Activated T-helper 17 cell treated with anti-CD3 and anti-CD28 coated beads, Interleukin-2, amount 50 U/mL, for 72 hours (primary cell): ENCODE results near the gene TENM4. TPM values are rescaled to one million over a fixed set of nuclear protein-coding genes. Genes with fewer than 3 reads are reported as not detected.

Source experiments
- ATAC-seq: fragments of 150-1000 bp; cut with Tn5 transposase; replicated peaks from 2 replicates; pipeline ENCODE4 v1.10.0; 2021; ENCODE audit warnings: mild to moderate bottlenecking, moderate library complexity
- H3K27ac Mint-ChIP-seq: one replicate; pipeline ENCODE4 v1.8.0; 2022; ENCODE audit warnings: mixed read lengths
- H3K27me3 Mint-ChIP-seq: one replicate; pipeline ENCODE4 v1.8.0; 2022; ENCODE audit warnings: mixed read lengths
- H3K36me3 Mint-ChIP-seq: one replicate; pipeline ENCODE4 v1.8.0; 2022; ENCODE audit warnings: low read depth, mild to moderate bottlenecking, mixed read lengths
- H3K4me1 Mint-ChIP-seq: one replicate; pipeline ENCODE4 v1.8.0; 2022; ENCODE audit warnings: mixed read lengths
- H3K4me3 Mint-ChIP-seq: one replicate; pipeline ENCODE4 v1.8.0; 2022; ENCODE audit warnings: mild to moderate bottlenecking, mixed read lengths
- H3K9me3 Mint-ChIP-seq: one replicate; pipeline ENCODE4 v1.8.0; 2022; ENCODE audit warnings: mixed read lengths
- total RNA-seq, 2 donors: library from RNA; stranded (reverse); gene quantifications; one replicate each; pipeline ENCODE4 v1.2.3, GENCODE V29; 2022

Gene TENM4
- total RNA-seq, 2 donors from 2014 or later: 0.15 TPM; not detected in 1

DNA sequence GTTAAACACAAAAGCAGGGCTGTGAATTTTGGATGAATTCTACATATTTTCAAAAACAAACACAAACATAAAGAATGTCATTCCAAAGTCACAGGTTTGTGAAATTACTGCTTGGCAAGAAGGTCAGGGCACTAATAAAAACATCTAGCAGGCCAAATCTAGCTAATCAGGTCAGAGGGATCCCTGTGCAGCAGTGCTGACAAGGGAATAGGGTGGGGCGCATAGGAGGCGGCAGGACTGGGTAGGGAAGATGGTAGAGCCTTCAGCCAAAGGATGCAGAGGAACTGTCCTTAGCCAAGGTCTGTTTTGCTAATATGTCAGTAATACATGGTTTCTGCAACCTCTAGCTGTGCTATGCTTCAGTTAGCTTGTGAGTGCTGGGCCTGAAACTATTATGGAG lies 396.6 kb downstream of the TENM4 start:
- Mint-ChIP-seq H3K4me1 (no peaks in the 10 kb centered on the region), H3K4me3 (no peak overlapping the region), H3K36me3 (no peaks in the 10 kb centered on the region), H3K27ac (no peak overlapping the region), H3K9me3 (no peaks in the 10 kb centered on the region), H3K27me3 (peaks cover 7% of the 10 kb centered on the region)
- ATAC-seq: no peak

DNA sequence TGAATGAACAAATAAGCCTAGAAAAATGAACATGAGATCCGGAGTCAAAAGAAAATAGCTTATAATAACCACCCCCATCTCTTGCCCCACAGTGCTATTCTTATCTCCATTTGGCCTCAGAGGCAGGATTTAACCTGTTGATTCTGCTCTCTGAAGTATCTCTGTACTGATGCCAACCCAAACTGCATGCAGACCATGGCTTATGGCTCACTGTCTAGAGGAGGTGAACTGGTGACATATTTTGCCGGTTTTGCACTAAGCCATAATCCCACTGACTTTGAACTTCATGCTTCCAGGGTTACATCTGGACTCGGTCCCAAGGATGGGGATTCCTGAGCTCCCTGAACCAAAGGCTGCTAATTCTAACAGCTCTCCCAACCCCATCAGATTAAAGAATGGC lies 397.1 kb downstream of the TENM4 start:
- H3K36me3 Mint-ChIP-seq: no peaks in the 10 kb centered on the region
- no peaks in the 10 kb centered on the region for H3K9me3 Mint-ChIP-seq
- no peak for ATAC-seq
- H3K4me1 Mint-ChIP-seq: no peaks in the 10 kb centered on the region
- H3K27me3 Mint-ChIP-seq: peaks cover 7% of the 10 kb centered on the region
- no peak overlapping the region for H3K4me3 Mint-ChIP-seq
- no peak overlapping the region for H3K27ac Mint-ChIP-seq

DNA sequence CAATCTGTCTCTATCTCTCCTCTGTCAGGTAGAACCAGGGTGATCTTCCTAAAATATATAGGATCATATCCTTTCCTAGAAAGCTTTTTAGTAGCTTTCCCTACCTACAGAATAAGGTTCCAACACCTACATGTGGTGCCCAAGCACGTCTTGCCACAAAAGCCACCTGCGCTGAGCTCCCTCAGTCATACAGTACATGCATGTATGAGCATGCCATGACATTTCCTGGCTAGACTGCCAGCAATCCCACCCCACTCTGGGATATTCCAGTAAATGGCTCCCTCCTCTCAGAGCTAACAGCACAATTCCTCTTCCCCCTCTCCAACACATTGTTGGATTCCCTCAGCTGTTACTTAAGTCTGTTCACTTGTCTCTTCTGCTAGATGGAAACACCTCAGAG lies 398.0 kb downstream of the TENM4 start:
- no peaks in the 10 kb centered on the region for H3K9me3 Mint-ChIP-seq
- no peak overlapping the region for H3K27ac Mint-ChIP-seq
- peaks cover 7% of the 10 kb centered on the region for H3K27me3 Mint-ChIP-seq
- ATAC-seq: no peak
- H3K4me1 Mint-ChIP-seq: no peaks in the 10 kb centered on the region
- H3K36me3 Mint-ChIP-seq: no peaks in the 10 kb centered on the region
- H3K4me3 Mint-ChIP-seq: no peak overlapping the region

DNA sequence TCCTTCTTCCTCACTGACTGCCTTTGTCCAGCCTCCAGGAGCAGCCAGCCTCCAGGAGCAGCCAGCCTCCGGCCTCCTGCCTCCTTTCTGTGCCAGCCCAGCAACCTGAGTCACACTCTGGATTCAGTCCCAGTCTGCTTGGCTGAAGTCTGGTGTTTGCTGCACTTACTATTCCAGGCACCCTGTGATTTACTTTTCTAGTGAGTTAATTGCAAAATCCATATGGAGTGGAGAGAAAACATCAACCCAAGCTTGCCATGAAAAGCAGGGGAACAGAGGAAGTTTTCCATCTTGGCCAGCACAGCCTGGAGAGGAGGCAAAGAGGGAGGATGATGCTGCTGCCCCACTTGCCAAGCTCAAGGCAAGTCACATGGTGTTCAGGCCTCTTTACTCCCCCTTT lies 400.5 kb downstream of the TENM4 start:
- peaks cover 8% of the 10 kb centered on the region for H3K27me3 Mint-ChIP-seq
- H3K36me3 Mint-ChIP-seq: no peaks in the 10 kb centered on the region
- no peak overlapping the region for H3K4me3 Mint-ChIP-seq
- ATAC-seq: no peak
- H3K9me3 Mint-ChIP-seq: no peaks in the 10 kb centered on the region
- no peaks in the 10 kb centered on the region for H3K4me1 Mint-ChIP-seq
- no peak overlapping the region for H3K27ac Mint-ChIP-seq

DNA sequence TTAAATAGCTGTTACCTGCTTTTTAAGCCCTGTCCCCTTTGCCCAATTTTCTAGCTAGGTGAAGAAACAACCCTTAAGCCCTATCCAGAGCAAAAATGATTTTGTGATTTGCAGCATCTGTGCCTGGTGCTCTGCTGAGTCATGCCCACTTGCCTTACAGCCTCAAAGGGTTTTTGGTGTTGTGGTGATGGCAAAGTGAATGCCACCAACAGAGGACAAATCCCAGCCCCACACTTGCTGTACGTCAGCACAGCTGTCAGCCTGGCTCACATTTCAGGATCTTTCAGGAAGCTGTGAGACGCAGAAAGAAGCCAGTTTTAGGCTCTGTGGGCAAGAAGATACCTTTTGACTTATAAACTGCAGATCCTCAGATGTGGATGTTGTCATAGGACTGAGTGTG lies 401.7 kb downstream of the TENM4 start:
- Mint-ChIP-seq H3K4me1 (no peaks in the 10 kb centered on the region), H3K4me3 (no peak overlapping the region), H3K36me3 (no peaks in the 10 kb centered on the region), H3K27ac (no peak overlapping the region), H3K9me3 (no peaks in the 10 kb centered on the region), H3K27me3 (peaks cover 8% of the 10 kb centered on the region)
- ATAC-seq: no peak

DNA sequence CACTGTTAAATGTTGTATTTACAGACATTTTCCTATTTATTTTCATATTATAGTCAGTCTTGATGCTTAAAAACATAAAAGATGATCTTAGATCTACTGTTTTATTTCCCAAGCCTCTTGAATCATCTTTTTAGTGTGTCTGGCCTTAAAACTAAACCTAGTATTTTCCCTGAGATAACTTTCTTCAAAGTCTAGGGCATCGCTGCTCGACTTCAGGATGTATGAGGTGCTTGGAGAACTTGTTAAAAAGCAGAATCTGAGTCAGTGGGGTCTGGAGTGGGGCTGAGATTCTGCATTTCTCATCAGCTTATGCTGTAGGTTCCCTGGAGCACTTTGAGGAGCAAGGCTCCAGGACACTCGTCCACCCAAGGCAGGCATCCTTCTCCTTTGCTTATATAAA lies 404.9 kb downstream of the TENM4 start:
- H3K27ac Mint-ChIP-seq: no peak overlapping the region
- H3K27me3 Mint-ChIP-seq: peaks cover 10% of the 10 kb centered on the region
- ATAC-seq: no peak
- H3K9me3 Mint-ChIP-seq: no peaks in the 10 kb centered on the region
- no peaks in the 10 kb centered on the region for H3K36me3 Mint-ChIP-seq
- no peak overlapping the region for H3K4me3 Mint-ChIP-seq
- no peaks in the 10 kb centered on the region for H3K4me1 Mint-ChIP-seq

DNA sequence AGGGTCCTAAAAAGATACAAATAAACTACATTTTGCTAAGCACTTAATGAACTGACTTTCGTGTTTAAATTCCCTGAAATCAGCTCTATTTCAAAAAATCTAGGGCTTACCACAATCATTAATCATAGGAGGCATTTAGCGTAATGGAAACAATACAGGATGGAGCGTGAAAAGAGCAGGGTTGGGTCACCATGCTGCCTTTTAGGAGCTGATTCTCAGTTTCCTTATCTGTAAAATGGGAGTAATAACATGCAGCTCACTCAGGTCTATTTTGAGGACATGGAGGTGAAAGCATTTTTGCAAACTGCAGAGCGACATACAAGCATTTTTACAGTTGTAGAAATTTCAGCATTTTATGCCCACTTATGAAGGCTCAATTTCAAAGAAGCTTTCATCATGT lies 407.0 kb downstream of the TENM4 start:
- no peaks in the 10 kb centered on the region for H3K9me3 Mint-ChIP-seq
- no peak overlapping the region for H3K4me3 Mint-ChIP-seq
- no peak overlapping the region for H3K27ac Mint-ChIP-seq
- no peaks in the 10 kb centered on the region for H3K4me1 Mint-ChIP-seq
- no peaks in the 10 kb centered on the region for H3K36me3 Mint-ChIP-seq
- ATAC-seq: no peak
- H3K27me3 Mint-ChIP-seq: peaks cover 14% of the 10 kb centered on the region

DNA sequence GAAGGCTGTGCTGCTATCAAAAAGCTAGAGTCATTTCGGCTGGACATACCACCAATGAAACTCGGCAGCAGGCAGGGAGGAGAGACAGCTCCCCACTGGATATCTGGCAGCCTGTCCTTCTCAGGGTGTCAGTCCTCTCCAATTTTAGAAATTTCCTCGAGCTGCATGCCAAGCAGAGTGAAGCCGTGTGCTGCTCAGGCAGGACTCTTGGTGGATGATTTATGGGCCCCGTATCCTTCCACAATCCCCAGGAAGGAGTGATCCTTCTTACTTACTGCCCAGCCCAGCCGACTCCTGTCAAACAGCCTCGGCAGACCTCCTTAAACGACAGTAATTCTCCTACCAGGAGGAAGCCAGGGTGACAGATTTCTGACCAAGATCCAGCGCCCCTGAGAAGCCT lies 410.4 kb downstream of the TENM4 start:
- ATAC-seq: no peak
- Mint-ChIP-seq H3K4me1 (peaks cover 5% of the 10 kb centered on the region), H3K9me3 (no peaks in the 10 kb centered on the region), H3K27ac (no peak overlapping the region), H3K27me3 (peaks cover 23% of the 10 kb centered on the region), H3K4me3 (no peak overlapping the region), H3K36me3 (no peaks in the 10 kb centered on the region)

DNA sequence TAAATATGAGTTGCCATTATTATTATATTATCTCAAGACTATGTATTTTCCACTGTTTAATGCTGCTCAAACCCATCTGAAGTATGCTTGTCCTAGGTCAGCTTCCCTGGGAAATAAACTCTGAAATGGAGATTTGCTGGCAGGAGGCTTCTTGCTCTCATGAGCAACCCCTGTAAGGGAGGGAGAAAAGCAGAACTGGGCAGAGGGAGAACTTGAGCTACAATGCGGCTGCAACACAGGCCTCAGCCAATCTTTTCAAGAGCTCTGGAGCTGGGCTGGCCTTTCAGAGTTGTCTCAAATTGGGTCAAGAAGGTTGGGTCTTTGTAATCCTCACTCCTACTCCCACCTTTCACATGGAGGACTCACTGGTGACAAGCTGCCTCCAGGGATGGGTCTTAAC lies 412.6 kb downstream of the TENM4 start:
- Mint-ChIP-seq H3K36me3 (no peaks in the 10 kb centered on the region), H3K27ac (no peak overlapping the region), H3K4me3 (no peak overlapping the region), H3K27me3 (peaks cover 32% of the 10 kb centered on the region), H3K9me3 (no peaks in the 10 kb centered on the region), H3K4me1 (peaks cover 5% of the 10 kb centered on the region)
- no peak for ATAC-seq

DNA sequence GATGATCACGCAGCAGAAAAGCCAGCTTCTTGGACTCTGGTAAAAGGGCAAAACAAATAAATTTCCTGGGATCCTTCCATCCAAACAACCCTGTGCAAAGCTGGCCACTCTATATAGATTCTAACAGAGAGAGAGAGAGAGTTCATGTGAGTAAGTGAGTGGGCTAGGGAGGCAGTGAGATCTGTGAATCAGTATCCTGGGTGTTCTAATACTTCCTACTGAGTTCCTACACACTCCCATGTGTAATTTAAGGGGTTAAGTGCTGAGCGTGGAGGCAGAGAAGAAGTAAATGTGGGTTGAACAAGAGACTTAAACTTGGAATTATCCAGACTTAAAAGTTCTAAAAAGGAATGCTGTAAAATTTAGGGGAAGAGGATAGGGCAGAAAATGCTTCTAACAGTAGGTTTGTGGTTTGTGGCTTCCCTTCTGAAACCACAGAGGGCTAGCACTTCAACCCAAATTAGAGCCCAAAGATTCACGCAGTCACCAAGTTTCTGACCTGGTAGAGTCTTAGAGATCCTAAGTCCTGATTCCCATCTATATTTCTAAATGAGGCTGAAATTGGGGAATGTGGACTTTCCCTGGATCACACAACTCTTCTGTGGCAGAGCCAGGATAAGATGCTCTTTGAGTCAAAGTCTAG lies 413.9 kb downstream of the TENM4 start:
- no peak overlapping the region for H3K27ac Mint-ChIP-seq
- H3K4me1 Mint-ChIP-seq: peaks cover 5% of the 10 kb centered on the region
- no peak overlapping the region for H3K4me3 Mint-ChIP-seq
- ATAC-seq: peak; percentile 53
- H3K9me3 Mint-ChIP-seq: no peaks in the 10 kb centered on the region
- H3K36me3 Mint-ChIP-seq: no peaks in the 10 kb centered on the region
- H3K27me3 Mint-ChIP-seq: peaks cover 36% of the 10 kb centered on the region

DNA sequence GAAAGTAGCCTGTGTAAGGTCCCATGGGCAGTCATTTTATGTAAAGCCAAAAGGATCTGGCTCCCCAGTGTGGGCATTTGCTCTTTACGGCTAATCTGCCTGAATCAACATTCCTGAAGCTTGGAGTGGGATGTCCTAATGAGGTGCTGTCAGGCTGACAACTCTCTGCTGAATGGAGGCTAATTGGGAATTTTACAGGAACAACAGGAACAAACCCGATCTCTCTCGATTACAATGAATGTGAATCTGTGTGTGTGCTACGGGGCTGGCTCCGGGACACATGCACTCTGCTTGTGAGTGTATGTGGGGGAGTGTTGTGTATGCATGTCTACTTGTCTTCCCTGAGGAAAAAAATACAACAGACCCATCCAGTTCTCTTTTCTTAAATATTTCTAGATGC lies 415.2 kb downstream of the TENM4 start:
- H3K9me3 Mint-ChIP-seq: no peaks in the 10 kb centered on the region
- H3K27me3 Mint-ChIP-seq: peaks cover 36% of the 10 kb centered on the region
- ATAC-seq: no peak
- H3K4me1 Mint-ChIP-seq: peaks cover 5% of the 10 kb centered on the region
- H3K27ac Mint-ChIP-seq: no peak overlapping the region
- no peaks in the 10 kb centered on the region for H3K36me3 Mint-ChIP-seq
- no peak overlapping the region for H3K4me3 Mint-ChIP-seq

DNA sequence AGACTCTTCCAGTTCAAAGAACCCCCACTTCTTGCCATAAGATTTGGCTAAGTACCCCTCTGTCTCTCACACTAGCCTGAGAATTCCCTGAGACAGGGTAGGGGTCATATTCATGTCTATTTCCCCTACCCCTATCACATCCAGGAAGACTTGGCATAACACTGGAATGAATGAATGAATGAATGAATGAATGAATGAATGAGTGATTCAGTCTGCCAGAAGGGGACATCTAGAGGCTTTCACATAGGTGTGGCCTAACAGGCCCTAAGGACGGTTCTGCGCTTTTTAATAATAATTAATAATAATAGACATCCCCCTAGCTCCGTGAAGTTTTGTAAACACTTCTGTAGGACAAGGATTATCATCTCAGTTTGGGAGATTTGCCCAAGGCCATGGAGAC lies 415.7 kb downstream of the TENM4 start:
- H3K27me3 Mint-ChIP-seq: peaks cover 35% of the 10 kb centered on the region
- ATAC-seq: no peak
- H3K4me3 Mint-ChIP-seq: no peak overlapping the region
- H3K36me3 Mint-ChIP-seq: no peaks in the 10 kb centered on the region
- no peak overlapping the region for H3K27ac Mint-ChIP-seq
- no peaks in the 10 kb centered on the region for H3K9me3 Mint-ChIP-seq
- H3K4me1 Mint-ChIP-seq: peaks cover 5% of the 10 kb centered on the region

DNA sequence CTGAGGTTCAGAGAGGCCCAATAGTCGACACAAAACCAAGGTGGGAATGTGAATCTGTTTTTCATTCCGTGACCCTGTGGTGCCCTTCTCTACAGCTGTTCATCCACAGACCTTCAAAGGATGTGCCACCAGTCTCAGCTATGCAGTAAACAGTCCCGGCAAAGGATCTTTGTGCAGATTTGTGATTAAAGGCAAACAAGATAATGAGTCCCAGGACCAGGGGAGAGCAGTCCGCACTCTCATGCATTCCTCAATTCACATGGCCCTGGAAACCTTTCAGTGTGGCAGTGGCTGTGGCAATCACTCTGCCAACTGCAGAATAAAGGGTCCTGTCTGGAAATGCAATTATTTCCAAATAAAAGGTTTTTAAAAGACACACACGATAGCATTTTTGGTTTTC lies 418.6 kb downstream of the TENM4 start:
- Mint-ChIP-seq H3K9me3 (no peaks in the 10 kb centered on the region), H3K27ac (no peak overlapping the region), H3K27me3 (peaks cover 29% of the 10 kb centered on the region), H3K4me3 (no peak overlapping the region), H3K36me3 (no peaks in the 10 kb centered on the region), H3K4me1 (peaks cover 5% of the 10 kb centered on the region)
- no peak for ATAC-seq

DNA sequence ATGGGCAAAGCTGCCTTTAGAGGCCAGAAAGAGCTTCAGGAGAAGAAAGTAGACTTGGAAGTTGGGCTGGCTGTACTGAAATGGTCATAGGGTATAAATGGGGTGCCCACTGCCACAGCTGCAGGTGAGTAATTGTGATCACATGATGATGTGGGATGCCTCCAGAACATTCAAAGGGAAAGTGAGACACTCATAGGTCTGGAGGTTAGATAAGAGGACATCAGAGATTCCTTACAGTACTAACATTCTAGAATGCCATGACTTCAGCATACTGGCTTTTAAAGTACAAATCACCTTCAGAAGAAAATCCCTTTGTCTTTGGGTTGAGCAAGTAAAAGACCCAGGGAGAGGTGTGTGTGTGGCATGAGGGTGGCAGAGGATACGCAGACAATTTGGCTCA lies 419.2 kb downstream of the TENM4 start:
- H3K9me3 Mint-ChIP-seq: no peaks in the 10 kb centered on the region
- H3K27me3 Mint-ChIP-seq: peaks cover 33% of the 10 kb centered on the region
- no peak overlapping the region for H3K4me3 Mint-ChIP-seq
- no peak for ATAC-seq
- peaks cover under 1% of the 10 kb centered on the region for H3K4me1 Mint-ChIP-seq
- no peaks in the 10 kb centered on the region for H3K36me3 Mint-ChIP-seq
- no peak overlapping the region for H3K27ac Mint-ChIP-seq

DNA sequence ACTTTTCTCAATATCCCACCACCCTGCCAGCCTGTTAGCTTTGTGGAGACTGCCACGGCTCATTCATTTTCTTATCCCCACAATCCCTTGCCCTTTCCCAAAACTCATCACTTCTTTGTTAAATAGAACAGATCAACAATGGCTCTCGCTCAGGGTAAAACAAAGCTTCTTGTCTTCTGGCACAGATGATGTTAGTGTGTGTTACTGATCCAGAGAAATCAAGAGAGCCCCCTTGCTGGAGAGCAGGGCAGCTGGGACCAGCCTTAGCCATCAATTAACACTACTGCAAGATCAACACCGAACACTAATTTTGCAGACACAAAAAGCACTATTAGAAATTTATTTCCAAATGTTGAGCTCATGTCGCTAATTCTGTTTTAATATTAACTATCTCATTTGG lies 420.9 kb downstream of the TENM4 start:
- Mint-ChIP-seq H3K9me3 (no peaks in the 10 kb centered on the region), H3K27me3 (peaks cover 32% of the 10 kb centered on the region), H3K4me3 (no peak overlapping the region), H3K36me3 (no peaks in the 10 kb centered on the region), H3K4me1 (no peaks in the 10 kb centered on the region), H3K27ac (no peak overlapping the region)
- ATAC-seq: no peak

DNA sequence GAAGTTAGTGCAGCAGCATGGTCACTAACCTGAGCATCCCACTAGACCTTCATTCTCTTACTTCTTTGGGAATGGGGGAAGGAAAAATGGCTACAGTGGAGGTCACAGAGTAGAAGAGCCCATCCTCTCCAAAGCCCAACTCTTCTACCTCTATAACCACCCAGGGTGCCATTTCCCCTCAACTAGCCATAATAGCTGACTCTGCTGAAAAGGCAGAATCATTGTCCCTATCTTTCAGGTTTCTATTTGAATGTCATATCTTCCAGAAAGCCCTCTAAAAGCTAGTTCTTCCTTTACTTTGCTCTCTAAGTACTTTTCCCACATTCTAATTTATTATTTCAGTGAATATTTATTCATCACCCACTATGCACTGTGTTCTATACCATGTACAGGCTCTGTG lies 421.6 kb downstream of the TENM4 start:
- Mint-ChIP-seq H3K36me3 (no peaks in the 10 kb centered on the region), H3K27ac (no peak overlapping the region), H3K27me3 (peaks cover 28% of the 10 kb centered on the region), H3K9me3 (no peaks in the 10 kb centered on the region), H3K4me3 (no peak overlapping the region), H3K4me1 (no peaks in the 10 kb centered on the region)
- ATAC-seq: no peak
